Measurements from ENCODE around the gene SPRYD7.
A peak's percentile ranks its signal among the peaks of the same experiment; 100 is the strongest.
"Not testable (repeated sequence)": the region's sequence is repeated elsewhere in the genome, so short reads cannot be mapped to it uniquely, and the experiment has no call there.

SPRYD7 gene

DNA sequence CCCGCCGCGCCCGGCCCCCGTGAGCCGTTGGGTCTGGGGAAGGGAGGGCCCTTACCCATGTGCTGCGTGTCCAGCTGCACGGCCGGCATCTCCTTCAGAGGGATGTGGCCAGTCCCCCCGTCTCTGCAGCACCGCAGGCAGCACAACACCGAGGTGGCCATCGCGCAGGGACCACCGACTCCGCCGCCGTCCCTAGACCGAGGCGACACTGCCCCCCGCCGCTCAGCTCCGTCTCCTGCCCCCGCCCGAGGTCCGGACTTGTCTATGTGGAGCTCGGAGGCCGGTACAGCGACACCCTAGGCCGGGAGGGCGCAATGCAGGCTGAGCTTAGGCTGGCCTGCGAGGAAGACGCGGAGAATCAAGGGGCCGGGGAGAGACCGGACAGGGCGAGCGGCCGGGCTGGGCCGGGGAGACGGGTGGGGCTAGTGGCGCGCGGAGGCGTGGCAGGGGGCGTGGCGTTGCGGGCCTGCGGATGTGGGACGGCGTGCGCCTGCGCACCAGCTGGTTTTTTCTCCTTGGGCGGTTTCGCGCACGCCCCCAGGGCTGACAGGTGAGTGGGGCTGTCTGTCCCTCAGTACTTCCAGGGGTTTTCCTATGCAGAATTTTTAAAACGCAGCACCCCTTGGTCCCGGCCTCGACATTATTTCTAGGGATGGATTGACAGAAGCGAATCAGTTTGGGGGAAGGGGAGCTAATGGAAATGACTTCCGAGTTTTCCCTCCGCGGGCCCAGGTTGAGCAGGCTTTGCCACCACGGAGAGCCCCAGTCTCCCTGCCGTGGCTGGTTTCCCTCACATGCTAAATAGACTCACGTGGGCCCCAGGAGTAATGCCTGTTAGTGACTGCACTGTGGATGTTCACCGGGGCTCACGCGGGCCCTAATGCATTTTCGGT is at the start of gene SPRYD7:
TSS of gene SPRYD7 (minus strand) at position 266 of the 893 bp plus-strand sequence. CDS start at position 161, 105 bp downstream.
- peak; percentile 96 for DNase-seq

DNA sequence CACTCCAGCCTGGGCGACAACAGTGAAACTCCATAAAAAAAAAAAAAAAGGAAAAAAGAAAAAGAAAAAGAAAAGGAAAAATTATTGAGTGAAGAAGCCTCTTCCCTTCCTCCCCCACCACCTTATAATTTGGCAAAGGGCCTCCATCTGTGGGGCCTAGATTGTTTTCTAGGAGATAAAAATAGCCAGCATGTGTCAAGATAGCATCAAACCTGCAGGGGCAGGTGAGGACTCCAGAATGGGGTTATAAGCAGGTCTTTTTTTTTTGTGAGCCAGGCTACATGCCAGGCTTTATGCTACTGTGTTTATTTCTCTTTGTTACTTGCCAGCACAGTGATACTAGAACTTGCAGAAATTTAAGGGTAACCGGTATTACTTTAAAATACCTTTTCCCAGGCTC is 49.0 kb upstream of the SPRYD7 start:
- no peak for DNase-seq

DNA sequence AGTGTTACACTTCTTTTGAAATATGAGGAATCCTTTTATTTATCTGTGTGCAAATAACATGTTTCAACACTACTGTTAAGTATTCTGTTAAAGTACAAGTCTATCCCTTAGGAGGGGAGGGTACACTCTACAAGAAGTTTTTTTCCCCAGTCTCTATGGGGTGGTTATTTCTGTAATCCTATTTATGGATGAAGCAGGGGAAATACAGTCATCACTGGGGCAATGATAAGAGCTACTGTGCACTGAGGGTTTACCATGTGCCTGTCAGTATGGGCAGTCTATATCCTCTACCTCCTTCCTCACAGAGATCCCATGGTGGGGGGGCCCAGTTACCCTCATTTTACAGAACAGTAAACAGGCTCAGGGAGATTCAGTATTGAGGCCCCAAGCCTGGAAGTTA is 44.1 kb upstream of the SPRYD7 start:
- no peak for DNase-seq

GRCh38 chr13:49977992-49978391 is 41.9 kb upstream of the SPRYD7 start:
- DNase-seq, result no peak

- DNase-seq, result peak; percentile 70 to 74
Observed at GRCh38 chr13:49976314-49977258, 40.4 kb upstream of the SPRYD7 start.

GRCh38 chr13:49975826-49976225 is 39.7 kb upstream of the SPRYD7 start:
- DNase-seq, result no peak

- no peak for DNase-seq
Observed at GRCh38 chr13:49972709-49973108, 36.6 kb upstream of the SPRYD7 start.

DNA sequence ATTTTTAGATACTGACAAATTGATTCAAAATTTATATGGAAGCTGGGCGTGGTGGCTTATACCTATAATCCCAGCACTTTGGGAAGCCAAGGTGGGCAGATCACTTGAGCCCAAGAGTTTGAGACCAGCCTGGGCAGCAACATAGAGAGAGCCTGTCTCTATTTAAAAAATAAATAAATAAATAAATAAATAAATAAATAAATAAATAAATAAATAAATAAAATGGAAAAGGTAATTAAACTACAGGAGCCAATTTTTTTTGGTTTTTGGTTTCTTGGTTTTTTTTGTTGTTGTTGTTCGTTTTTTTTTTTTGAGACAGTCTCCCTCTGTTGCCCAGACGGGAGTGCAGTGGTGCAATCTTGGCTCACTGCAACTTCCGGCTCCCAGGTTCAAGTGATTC is 31.3 kb upstream of the SPRYD7 start:
- DNase-seq, result no peak

DNA sequence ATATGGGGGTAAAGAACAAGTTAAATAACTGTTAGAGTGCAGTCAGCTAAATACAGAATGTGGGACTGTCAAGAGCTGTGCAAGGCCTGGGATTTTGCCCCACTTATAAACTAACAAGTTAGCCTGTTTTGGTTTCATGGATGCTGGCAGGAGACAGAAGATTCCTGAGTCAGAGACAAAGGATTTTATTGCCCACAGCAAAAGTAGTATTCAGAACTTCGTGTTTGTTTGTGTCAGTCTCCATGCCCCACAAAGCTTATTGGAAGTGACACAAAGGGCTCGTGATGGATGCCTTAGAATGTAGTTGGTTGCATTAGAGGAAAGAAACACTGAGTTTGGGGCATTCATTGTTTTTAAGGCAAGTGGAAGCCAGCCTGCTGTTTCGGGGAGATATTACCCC is 22.2 kb upstream of the SPRYD7 start:
- DNase-seq, result no peak

- no peak for DNase-seq
Observed at GRCh38 chr13:49956131-49956530, 20.0 kb upstream of the SPRYD7 start.

GRCh38 chr13:49954674-49955455 is 18.7 kb upstream of the SPRYD7 start:
- DNase-seq, result no peak

DNA sequence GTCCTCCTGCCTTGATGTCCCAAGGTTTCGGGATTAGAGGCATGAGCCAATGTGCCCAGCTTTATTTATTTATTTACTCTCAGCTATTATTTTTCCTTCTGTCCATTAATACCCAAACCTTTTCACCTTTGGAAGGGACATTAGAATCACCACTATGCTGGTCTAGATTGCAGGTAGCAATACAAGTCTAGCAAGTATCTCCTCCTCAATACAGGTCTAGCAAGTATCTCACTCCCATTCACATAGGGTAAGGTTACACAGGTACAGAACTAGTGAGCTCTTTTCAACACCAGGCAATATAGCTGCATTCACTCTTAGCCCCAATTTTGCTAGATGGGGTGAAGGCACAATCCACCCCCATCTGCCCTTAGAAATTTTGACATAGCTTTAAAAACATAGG is 17.4 kb upstream of the SPRYD7 start:
- DNase-seq, result no peak

- DNase-seq, result no peak
Observed at GRCh38 chr13:49951754-49952535, 15.8 kb upstream of the SPRYD7 start.

- DNase-seq, result not testable (repeated sequence)
Observed at GRCh38 chr13:49948777-49949270, 12.7 kb upstream of the SPRYD7 start.

- DNase-seq, result no peak
Observed at GRCh38 chr13:49939321-49939720, 3.2 kb upstream of the SPRYD7 start.

DNA sequence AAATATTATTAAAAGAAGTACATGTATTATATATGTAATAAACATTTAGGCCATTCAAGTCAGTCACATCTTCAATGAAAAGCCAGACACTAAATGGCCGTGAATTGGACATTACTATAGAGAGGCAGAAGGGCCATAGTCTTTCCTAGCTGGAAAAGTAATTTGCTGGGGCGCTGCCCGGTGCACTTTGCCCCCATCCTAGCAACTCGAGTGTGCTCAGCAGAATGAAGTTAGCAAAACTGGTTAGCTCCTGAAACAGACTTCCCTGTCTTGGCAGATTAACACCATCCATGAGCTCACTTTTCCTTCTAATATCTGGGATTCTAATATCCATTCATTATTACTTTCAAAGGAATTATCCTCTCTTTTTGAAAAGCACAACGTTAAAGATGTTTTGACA is 2.8 kb upstream of the SPRYD7 start:
- DNase-seq, result no peak

GRCh38 chr13:49938314-49938713 is 2.2 kb upstream of the SPRYD7 start:
- no peak for DNase-seq

GRCh38 chr13:49936968-49937273 is 781 bp upstream of the SPRYD7 start:
- DNase-seq, result no peak

DNA sequence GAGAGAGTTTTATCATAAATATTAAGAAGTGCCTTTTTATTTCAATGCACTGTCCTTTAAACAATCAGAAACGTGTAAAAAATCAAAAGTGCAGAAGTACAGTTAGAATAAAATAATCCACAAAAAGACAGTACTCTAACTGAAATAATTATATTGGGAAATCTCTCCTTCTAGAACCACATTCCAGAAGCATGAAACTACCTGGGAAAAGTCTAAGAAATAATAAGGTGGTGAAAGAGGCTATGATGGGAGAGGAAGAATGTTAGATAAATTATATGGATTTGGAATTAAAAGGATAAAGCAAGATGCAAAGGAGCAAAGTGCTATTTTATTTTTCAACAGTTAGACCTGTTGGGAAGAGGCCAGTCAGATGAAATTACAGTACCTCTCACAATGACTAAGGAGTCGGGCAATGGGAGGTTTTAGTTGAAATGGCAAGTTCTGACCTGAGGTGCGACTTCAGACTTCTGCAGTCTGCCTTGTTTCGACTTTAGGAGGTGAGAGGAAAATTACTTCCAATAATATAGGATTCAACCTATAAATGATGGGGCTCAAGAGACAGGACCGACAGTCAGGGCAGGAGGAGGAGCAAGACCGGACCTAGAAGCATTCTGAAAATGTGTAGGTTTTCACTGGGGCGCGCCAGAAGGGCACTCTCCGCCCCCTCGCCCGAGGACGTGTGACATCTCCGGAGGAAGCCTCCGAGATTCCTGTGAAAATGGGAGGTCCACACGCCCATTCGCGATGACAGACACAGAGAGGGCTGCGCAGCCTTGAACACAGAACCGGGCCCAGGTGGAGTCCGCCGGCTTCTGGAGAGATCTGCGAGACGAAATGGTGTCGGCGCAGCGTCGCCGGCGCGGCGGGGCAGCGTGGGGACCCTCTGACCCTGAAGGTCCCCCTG is 717 bp downstream of the SPRYD7 start:
- DNase-seq, result peak; percentile 15 to 21

DNA sequence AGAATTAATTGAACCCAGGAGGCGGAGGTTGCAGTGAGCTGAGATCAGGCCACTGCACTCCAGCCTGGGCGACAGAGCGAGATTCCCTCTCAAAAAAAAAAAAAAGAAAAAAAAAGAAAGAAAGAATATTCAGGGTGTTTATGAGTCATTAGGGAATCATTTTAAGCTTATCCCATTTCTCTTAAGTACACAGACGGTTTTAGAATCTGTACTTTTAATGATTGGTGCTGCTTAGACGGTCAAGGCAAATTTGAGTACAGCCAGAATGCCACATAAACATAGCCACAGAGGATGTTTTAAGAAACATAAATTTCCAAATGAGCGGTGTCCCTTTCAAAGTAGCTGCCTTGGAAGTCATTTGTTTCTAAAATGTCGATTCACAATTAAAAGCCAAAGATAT is 2.6 kb downstream of the SPRYD7 start:
- no peak for DNase-seq

DNA sequence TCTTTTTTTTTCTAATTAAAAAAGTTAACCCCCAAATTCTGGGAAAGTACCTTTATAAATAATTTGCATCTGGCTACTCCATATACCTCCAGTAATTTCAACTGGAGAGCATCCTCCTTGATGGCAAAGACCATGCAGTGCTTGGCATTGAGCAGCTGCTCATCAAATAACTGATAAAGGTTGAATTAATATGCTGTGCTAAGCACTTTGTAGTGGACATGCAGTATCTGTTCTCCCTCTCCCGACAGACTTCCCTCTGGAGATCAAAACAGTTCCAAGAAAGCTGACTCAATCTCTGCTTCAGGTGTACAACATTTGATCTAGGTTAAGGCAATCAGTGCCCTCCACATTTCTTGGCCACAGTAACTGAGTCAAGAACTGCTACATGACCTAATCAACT is 3.3 kb downstream of the SPRYD7 start:
- DNase-seq, result no peak
